Progenitor cell of endocrine pancreas (in vitro differentiated cells): ENCODE results near the gene SRD5A1. TPM values are rescaled to one million over a fixed set of nuclear protein-coding genes. Genes with fewer than 3 reads are reported as not detected.

Experiments used
- DNase-seq: peaks from one replicate; pipeline ENCODE4 v3.0.0; 2021; ENCODE audit warnings: low spot score; ENCODE audit not compliant: unreplicated experiment
- H3K27ac Mint-ChIP-seq: 2 replicates; pipeline ENCODE4 v1.8.0; 2021; ENCODE audit warnings: mild to moderate bottlenecking, moderate library complexity, mixed read lengths
- H3K27me3 Mint-ChIP-seq: 2 replicates; pipeline ENCODE4 v1.8.0; 2021; ENCODE audit warnings: mixed read lengths
- H3K36me3 Mint-ChIP-seq: 2 replicates; pipeline ENCODE4 v1.8.0; 2022; ENCODE audit warnings: mixed read lengths; ENCODE audit not compliant: insufficient read depth
- H3K4me1 Mint-ChIP-seq: 2 replicates; pipeline ENCODE4 v1.8.0; 2021; ENCODE audit warnings: low read depth, mixed read lengths
- H3K4me3 Mint-ChIP-seq: 2 replicates; pipeline ENCODE4 v1.8.0; 2021; ENCODE audit warnings: low read depth, mild to moderate bottlenecking, moderate library complexity, mixed read lengths
- H3K9me3 Mint-ChIP-seq: 2 replicates; pipeline ENCODE4 v1.8.0; 2021; ENCODE audit warnings: low read depth, mixed read lengths
- total RNA-seq: library from RNA; stranded (reverse); gene quantifications from 2 replicates; pipeline ENCODE4 v1.2.1, GENCODE V29; 2021
- TF ChIP-seq, protein P1 (sequence below): fragments of 200-600 bp; sonication (generic); IDR thresholded peaks from one replicate; pipeline ENCODE4 v1.5.0; 2021; ENCODE audit warnings: antibody characterized with exemption, mild to moderate bottlenecking; ENCODE audit not compliant: unreplicated experiment

The SRD5A1 gene
- total RNA-seq, 1 donor from 2014 or later, result 24.8 TPM

DNA sequence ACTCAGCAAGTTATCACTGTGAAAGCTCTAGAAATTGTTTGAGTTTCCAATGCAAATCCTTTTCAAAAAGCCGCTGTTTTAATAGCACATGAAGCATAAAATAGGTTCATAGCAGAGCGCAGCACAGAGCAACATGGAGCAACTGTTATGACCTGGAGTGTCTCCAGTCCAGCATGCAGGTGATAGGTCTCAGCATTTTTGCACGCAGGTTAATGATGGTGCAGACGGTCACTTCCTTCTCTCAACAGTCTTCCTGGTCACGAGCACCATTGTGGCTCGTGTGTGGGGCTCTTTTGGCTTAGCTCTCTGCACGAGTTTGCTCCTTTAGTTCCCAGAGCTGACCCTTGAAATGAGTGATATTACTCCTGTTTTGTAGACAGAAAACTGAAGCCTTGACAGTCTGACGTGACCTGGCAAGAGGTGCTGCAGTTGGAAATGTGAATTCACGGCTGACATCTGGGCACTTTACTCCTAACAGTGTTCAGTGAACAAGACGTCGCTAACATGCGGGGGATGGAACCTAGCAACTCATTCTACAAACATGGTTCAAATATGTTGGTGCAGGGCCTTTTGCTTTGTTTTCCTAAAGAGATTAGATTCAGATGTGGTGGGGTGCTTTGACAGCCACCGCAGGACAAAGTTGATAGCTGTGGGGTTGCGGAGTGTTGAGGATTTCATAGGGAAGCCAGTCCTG is 90.0 kb downstream of the SRD5A1 start:
- H3K27me3 Mint-ChIP-seq, result no peaks in the 10 kb centered on the region
- no peak overlapping the region for H3K27ac Mint-ChIP-seq
- H3K9me3 Mint-ChIP-seq, result no peaks in the 10 kb centered on the region
- H3K4me1 Mint-ChIP-seq, result peaks cover 27% of the 10 kb centered on the region
- no peaks in the 10 kb centered on the region for H3K36me3 Mint-ChIP-seq
- H3K4me3 Mint-ChIP-seq, result no peak overlapping the region
- DNase-seq, result no peak
- TF ChIP-seq, protein P1, sequence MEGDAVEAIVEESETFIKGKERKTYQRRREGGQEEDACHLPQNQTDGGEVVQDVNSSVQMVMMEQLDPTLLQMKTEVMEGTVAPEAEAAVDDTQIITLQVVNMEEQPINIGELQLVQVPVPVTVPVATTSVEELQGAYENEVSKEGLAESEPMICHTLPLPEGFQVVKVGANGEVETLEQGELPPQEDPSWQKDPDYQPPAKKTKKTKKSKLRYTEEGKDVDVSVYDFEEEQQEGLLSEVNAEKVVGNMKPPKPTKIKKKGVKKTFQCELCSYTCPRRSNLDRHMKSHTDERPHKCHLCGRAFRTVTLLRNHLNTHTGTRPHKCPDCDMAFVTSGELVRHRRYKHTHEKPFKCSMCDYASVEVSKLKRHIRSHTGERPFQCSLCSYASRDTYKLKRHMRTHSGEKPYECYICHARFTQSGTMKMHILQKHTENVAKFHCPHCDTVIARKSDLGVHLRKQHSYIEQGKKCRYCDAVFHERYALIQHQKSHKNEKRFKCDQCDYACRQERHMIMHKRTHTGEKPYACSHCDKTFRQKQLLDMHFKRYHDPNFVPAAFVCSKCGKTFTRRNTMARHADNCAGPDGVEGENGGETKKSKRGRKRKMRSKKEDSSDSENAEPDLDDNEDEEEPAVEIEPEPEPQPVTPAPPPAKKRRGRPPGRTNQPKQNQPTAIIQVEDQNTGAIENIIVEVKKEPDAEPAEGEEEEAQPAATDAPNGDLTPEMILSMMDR, result no peak

DNA sequence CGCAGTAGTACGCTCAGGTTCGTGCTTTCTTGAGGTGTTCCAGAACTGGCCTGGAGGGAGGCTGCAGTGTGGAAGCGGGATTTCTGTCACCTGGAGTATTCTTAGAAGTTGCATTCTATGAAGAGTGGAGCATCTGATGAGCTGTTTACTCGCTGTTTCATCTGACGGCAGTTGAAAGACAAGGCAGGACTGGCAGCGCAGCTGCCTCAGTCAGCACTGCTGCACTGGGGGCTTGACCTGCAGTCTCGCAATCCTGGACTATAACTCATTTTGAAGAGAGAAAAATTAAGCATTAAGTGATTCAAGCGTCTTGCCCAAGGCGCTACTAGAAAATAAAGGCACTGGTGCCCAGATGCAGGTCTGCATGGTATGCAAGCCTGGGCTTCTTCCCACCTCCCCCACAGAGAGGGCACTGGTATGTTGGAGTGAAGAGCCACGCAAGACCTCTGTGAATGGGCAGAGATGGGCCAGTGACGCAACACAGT is 90.6 kb downstream of the SRD5A1 start:
- DNase-seq, result no peak
- no peak overlapping the region for H3K27ac Mint-ChIP-seq
- H3K27me3 Mint-ChIP-seq, result no peaks in the 10 kb centered on the region
- peaks cover 23% of the 10 kb centered on the region for H3K4me1 Mint-ChIP-seq
- TF ChIP-seq, protein P1, result no peak
- no peak overlapping the region for H3K4me3 Mint-ChIP-seq
- no peaks in the 10 kb centered on the region for H3K9me3 Mint-ChIP-seq
- H3K36me3 Mint-ChIP-seq, result no peaks in the 10 kb centered on the region

Other genes starting within 250 kb of the SRD5A1 start
- gene UBE2QL1, start 184.6 kb upstream of the SRD5A1 start, total RNA-seq, result 2.5 and 2.9 TPM in 2 replicates
- 61.3 and 67.5 TPM in 2 replicates for gene NSUN2, start 396 bp upstream of the SRD5A1 start, total RNA-seq
- 30.0 and 31.8 TPM in 2 replicates for gene TENT4A, start 80.0 kb downstream of the SRD5A1 start, total RNA-seq